Measurements from ENCODE around the gene RNF138.
"Not testable (repeated sequence)": the region's sequence is repeated elsewhere in the genome, so short reads cannot be mapped to it uniquely, and the experiment has no call there.

The RNF138 gene

DNA sequence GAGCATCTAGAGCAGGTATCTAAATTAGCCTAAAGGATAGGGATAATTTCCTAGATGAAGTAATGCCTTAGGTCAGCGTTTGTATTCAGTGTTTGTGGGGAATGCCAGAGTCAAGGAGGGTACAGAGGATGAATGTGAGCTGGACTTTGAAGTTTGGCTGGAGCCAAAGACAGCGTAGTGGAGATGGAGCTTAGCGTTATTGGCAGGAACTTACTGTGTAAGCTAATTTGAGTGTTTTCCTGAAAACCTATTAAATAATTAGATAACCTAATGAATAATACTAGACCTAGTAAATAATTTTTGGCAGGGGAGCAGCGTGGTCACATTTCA is 4.2 kb downstream of the RNF138 start:
- no peak for DNase-seq (ENCODE audit: low read depth, low spot score)

DNA sequence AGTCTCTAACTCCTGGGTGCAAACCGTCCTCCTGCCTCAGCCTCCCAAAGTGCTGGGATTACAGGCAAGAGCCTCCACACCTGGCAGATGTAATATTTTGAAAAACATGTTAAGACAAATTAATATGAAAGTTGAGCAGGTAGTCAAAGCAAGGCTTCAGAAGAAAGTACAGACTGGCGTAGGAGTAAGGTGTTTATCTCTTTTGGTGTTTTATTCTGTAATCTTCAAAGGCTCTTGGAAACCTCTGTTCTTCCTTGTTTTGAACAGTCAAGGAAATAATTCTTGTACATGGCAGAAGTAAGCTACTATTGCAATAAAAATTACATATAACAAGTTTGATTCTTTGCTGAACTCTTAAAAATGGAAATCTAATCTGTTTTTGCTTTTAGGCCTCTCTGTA is 5.3 kb downstream of the RNF138 start:
- no peak for DNase-seq (ENCODE audit: low read depth, low spot score)

DNA sequence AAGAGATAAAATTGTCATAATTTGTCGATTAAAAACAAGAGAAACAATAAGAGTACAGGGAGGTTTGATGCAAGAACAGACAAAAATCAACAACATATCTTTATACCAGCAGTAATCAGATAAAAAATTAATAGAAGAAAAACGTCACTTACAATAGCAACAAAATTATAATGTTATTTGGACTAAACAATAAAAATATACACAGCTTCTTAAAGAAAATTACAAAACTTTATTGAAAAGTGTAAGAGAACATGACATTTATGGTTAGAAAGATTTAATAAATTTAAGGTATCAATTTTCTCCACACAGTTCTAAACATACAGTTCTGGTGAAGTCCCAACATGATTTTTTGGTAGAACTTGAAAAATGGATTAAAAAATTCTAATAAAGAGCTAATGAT is 12.8 kb downstream of the RNF138 start:
- DNase-seq (ENCODE audit: low read depth, low spot score) = no peak

DNA sequence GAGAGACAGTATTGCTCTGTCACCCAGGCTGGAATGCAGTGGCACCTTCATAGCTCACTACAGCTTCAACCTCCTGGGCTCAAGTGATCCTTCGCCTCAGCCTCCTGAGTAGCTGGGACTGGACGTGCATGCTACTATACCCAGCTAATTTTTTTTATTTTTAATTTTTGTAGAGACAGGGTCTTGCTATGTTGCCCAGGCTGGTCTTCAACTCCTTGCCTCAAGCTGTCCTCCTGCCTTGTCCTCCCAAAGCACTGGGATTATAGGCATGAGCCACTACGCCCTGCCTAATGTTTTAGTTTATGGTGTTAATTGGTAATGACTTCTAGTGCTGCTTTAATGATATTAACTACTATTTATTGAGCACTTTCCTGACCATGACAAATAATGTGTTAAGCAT is 18.3 kb downstream of the RNF138 start:
- DNase-seq (ENCODE audit: low read depth, low spot score) = no peak

DNA sequence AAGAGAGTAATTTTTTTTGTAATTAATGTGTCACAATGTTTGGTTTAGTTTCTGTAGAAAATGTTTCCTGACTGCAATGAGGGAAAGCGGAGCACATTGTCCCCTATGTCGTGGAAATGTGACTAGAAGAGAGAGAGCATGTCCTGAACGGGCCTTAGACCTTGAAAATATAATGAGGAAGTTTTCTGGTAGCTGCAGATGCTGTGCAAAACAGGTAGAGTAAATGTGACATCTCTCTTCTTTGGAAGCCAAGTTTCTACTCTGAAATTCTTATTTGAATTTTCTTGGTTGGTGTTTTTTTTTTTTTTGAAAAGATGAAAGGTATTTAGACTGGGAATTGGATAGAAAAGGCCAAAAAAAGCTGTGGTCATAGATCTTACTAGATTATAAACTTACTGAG is 20.0 kb downstream of the RNF138 start:
- no peak for DNase-seq (ENCODE audit: low read depth, low spot score)

DNA sequence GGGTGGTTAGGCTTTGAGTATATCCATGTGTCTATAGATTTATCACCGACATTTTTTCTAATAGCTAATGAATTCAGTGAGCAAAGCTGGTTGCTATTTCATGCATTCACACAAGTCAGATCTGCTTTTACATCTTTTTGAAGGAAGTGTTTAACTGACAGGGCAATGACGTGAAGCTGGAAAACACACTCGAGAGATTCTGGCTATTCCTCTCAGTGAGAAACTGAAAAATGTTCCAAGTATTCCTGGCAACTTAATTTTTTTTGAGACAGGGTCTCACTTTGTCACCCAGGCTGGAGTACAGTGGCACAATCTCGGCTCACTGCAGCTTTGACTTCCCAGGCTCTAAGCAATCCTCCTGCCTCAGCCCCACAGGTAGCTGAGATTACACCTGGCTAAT is 21.2 kb downstream of the RNF138 start:
- no peak for DNase-seq (ENCODE audit: low read depth, low spot score)

DNA sequence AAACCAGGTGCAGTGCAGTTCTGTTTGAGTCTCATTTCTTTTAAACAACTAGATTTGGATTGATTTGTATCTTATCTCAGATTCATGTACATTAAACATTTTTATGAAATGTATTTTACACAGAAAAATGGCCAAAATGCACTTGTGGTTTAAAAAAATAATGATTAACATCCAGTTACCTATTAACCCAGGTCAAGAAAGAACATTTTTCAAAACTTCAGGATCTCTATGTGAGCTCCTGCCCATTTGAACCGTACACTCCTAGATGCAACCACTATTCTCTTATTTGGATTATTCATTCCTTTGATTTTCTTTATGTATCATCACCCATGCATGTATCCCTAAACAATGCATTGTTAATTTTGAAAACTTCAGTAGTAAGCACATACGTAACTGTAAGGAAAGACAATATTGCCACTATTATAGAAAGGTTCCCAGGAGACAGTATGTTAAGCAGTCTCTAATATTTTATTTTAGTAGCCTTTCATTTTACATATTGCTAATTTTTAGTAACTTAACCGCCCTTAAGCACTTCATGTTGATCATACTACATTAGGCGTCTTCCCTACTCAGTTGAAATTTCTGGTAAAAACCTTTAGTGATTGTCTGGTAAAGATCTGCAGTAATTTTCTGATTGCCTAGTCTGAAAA is 22.7 kb downstream of the RNF138 start:
- no peak for DNase-seq (ENCODE audit: low read depth, low spot score)

DNA sequence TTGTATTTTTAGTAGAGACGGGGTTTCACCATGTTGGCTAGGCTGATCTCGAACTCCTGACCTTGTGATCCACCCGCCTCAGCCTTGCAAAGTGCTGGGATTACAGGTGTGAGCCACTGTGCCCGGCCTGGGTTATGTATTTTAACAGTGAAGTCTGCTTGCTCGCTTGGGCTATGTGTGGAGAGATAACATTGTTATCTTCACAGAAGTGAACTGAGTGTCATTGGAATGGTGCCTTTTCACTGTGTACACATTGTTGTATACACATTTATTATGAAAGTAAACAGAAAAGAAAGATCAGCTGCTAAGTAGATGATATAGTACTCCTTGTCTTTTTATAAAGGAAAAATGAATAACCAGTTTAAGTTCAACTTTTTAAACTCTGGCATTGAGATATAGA is 30.4 kb downstream of the RNF138 start:
- DNase-seq (ENCODE audit: low read depth, low spot score) = no peak

DNA sequence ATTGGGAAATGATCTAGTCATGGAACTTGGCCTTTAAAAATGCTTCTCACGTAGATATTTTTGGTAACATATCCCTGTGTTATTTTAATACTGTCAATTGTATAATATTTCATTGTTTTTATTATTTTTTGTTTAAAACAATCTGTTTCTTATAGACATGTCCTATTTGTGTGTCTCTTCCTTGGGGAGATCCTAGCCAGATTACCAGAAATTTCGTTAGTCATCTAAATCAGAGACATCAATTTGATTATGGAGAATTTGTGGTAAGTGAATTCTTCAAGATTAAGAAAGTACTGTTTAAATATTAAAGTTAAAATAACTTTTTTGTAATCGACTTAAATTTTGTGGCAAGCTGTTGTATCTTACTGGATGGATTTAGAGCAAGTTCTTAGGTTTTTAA is 34.9 kb downstream of the RNF138 start:
- DNase-seq (ENCODE audit: low read depth, low spot score) = no peak

DNA sequence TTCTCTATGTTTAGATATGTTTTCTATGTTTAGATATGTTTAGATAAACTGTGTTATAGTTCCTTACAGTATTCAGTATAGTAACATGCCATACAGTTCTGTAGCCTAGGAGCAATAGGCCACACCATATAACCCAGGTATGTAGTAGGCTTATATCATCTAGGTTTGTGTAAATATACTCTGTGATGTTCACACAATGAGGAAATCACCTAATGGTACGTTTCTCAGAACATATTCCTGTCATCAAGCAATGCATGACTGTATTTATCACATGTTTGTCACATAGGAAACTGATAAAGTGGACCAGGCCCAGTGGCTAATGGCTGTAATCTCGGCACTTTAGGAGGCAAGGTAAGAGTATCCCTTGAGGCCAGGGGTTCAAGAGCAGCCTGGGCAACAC is 44.0 kb downstream of the RNF138 start:
- no peak for DNase-seq (ENCODE audit: low read depth, low spot score)

DNA sequence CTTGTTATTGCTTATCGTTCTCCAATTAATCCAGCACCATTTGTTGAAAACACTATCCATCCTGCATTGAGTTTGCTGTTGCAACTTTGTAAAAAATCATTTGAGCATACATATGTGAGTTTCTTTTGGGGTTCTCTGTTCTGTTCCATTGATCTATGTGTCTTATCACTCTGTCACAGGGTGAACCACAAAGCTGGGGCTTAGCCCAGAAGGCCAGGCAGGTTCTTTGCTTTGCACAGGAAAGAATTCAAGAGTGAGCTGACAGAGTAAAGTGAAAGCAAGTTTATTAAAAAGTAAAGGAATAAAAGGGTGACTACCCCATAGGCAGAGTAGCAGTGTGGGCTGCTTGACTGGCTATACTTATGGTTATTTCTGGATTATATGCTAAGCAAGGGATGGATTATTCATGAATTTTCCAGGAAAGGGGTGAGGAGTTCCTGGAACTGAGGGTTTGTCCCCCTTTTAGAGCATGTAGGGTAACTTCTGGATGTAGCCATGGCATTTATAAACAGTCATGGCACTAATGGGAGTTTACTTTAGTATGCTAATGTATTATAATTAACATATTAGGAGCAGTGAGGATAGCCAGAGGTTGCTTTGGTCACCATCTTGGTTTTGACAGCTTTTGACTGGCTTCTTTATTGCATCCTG is 46.8 kb downstream of the RNF138 start:
- no peak for DNase-seq (ENCODE audit: low read depth, low spot score)

DNA sequence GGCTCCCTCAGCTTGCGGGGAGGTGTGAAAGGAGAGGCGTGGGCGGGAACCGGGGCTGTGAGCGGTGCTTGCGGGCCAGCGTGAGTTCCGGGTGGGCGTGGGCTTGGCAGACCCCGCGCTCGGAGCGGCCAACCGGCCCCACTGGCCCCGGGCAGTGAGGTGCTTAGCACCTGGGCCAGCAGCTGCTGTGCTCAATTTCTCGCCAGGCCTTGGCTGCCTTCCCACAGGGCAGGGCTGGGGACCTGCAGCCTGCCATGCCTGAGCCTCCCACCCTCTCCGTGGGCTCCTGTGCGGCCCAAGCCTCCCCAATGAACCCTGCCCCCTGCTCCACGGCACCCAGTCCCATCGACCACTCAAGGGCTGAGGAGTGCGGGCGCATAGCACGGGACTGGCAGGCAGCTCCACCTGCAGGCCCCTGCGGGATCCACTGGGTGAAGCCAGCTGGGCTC is 48.2 kb downstream of the RNF138 start:
- no peak for DNase-seq (ENCODE audit: low read depth, low spot score)

DNA sequence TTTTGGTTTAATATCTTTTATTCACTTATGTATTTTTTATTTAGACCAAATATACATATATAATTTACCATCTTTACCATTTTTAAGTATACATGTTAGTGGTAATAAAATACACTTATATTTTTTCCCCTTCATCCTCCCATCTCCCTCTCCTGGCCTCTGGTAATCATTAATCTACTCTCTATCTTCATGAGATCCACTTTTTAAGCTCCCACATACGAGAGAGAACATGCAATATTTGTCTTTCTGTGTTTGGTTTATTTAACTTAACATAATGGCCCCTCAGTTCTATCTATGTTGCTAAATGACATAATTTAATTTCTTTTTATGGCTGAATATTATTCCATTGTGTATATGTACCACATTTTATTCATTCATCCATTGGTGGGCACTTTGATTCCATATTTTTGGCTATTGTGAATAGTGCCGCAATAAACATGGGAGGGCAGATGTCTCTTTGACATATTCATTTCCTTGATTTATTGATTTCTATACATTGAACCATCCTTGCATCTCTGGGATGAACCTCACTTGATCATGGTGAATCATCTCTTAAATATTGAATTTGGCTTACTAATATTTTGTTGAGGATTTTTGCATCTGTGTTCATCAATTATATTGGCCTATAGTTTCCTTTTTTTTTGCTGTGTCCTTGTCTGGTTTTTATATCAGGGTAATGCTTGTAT is 56.7 kb downstream of the RNF138 start:
- no peak for DNase-seq (ENCODE audit: low read depth, low spot score)

DNA sequence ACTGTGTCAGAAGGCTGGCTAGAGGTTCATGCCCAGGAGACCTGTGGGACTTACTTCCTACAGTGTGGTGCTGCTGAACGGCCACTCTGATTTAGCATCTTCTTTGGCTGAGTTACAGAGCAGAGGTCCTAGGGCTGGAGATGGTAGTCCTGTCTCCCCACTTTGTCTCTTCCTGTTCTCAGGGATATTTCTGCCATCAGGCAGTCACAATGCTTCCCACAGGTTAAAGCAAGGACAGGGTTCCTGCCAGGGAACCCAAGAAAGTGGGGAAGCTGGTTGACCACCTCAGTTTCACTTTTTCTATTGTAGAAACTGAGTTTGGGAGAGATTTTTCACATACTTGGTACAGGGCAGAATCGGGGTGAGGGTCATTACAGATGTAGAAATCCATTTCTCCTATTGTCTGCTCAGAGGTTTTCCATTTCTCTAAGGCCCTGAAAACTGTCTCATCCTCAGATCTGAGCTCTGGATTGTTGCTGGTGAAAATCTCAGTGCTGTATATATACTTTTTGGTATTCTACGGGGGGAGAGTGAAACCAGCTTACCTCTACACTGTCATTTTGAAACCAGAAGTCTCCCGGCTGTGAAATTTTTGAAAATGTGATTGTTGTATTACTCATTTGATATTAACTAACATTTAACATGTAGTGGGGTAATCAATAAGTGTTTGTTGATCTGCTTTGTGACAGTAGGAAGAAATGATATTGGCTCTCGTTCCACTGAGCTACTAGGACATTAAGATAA is 61.2 kb downstream of the RNF138 start:
- no peak for DNase-seq (ENCODE audit: low read depth, low spot score)

DNA sequence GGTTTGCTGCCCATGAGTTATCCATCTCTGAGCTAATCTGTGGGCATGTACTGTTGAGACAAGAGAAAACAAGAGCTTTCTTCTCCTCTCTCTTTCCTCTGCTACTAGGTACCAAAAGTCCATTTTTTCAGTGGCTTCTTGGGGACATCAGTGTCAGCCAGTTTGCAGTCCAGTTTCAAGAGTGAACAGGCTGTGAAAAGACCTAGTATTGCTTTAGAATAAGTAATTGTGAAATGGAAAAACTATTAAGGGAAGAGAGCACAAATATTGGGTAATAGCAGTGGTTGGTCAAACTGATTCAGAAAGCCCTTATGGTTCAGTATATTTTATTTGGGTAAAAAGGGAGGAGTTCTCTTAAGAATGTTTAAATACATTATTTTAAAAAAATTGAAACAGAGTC is 65.2 kb downstream of the RNF138 start:
- no peak for DNase-seq (ENCODE audit: low read depth, low spot score)

DNA sequence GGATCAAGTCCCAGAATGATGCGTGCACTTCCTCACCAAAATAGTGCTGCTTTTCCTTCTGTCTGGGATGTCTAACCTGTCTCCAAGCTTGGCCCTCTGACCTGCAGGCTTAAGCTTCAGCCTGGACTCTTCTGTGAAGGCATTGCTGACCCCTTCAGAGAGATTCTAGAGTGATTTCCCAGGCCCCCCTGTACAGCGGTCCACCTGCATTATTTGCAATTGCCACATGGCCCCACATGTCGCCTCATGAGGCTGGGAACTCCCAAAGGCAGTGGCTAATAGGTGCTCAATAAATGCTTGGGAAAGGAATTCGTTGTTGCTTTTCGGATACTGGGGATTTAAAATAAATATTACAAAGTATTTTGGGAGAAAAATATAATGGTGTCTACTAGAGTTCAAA is 65.9 kb downstream of the RNF138 start:
- no peak for DNase-seq (ENCODE audit: low read depth, low spot score)

DNA sequence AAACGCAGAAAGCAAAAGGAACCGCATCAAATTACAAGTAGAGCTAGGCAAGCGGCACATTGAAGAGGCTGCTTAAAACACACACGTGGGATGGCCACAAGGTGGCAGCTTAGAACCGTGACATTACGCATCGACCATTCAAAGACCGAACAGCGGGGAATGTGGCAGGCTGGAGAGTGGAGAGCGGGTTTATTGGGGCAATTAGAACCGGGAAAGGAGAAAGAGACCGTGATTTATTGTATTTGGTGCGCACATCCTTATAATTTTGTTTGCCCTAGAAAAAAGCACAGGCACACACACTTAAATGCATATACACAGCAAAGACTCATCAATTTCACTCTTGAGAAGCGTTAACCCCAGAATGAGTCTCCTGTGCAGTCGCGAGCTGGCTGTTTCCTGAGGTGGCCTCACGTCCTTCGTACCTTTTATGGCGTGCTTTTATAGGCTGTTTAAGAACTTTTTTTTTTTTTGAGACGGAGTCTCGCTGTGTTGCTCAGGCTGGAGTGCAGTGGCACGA is 66.5 kb downstream of the RNF138 start:
- DNase-seq (ENCODE audit: low read depth, low spot score) = peak; percentile 94

DNA sequence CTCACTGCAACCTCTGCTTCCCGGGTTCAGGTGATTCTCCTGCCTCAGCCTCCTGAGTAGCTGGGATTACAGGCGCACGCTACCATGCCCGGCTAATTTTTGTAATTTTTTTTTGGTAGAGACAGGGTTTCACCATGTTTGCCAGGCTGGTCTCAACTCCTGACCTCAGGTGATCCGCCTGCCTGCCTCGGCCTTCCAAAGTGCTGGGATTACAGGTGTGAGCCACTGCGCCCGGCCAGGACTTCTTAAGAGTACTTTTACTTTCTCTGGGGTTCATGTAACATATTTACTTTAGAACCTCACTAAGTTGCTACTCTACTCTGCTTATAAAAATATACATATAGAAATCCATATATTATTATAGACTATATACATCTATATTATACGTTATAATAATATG is 67.0 kb downstream of the RNF138 start:
- not testable (repeated sequence) for DNase-seq (ENCODE audit: low read depth, low spot score)

DNA sequence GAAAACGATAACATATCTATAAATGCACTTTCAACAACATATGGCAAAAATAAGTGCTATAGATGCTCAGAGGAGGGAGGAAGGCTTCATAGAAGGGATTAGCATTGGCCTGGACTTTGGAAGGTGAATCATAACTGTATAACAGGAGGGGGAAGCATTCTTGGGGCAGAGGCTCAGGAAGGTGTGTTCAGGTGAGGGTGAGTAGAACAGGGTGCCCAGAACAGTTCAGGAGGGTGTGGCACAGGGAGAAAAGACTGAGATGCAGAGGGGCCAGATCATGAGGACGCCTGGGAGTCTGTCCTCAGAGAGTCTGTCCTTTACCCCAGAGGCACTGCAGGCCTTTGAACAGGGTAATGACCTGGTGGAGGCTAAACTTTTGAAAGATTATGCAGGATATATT is 68.9 kb downstream of the RNF138 start:
- DNase-seq (ENCODE audit: low read depth, low spot score) = no peak

DNA sequence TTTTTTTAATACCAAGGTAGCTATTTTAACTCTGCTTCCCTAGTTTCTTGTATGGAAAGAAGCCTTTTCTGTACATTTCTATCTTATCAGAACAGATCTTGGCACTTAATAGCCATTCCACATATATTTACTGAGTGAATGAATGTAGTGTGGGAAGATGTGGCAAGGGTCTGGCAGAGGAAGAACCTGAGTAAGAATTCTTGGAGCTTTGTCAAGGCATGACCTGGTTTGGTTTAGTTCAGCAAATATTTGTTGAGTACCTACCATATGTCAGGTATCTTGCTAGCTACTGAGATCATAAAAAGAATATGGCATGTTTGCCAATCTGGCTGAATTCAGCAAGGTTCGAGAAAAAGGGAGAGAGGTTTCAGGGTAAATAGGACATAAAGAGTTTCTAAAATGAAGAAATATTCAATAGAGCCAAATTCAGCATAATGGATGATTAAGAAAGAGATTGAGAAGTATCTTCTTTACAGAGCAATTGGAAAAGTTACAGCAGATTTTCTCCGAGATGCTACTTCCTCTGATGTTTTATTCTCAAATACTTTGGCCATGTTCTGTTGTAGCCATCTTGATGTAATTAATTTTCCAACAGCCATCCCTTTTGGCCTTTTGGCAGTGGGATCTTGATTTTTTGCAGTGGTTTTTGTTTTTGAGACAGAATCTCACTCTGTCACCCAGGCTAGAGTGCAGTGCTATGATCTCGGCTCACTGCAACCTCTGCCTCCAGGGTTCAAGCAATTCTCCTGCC is 76.5 kb downstream of the RNF138 start:
- DNase-seq (ENCODE audit: low read depth, low spot score) = no peak

DNA sequence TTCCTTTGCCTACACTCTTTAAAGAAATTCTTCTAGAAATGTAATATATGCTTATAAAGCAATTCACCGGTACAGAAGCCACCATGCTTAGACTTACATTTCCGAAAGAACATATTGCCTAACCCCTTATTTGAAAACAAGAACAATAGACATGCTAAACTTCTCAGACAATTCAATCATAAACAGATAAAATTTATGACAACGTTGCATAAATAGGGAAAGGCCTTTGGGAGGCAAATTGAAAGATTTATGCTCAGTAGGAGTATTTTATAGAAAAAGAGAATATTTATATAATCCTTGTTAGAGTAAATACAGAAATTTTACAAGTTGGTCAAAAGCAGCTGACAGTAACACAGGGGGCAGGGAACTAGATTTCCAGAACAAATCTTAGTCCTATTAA is 82.0 kb downstream of the RNF138 start:
- no peak for DNase-seq (ENCODE audit: low read depth, low spot score)

DNA sequence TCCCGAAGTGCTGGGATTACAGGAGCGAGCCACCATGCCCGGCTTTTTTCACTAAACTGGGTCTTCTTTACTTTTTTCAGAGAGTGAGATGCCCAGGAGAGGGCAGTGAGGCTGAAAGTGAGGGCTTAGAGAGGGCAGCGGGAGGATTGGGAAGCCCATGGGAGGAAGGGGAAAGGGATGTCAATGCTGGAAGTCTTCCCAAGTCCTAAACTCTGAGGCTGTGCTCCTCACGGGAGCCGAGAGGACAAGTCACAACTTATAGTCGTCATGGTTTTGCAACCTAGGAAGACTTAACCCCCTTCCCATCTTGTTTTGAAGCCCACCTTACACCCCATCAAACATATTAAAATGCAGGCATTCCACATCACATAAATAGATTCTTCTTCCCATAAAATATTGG is 83.0 kb downstream of the RNF138 start:
- no peak for DNase-seq (ENCODE audit: low read depth, low spot score)

Data from ELF-1 (cell line).